B cell (primary cell): Measurements from ENCODE around the gene MUC4. TPM values are rescaled to one million over a fixed set of nuclear protein-coding genes. Genes with fewer than 3 reads are reported as not detected.
"Not testable (repeated sequence)": the region's sequence is repeated elsewhere in the genome, so short reads cannot be mapped to it uniquely, and the experiment has no call there.

Experiments
- ATAC-seq: fragments of 200-7000 bp; cut with Tn5 transposase; one replicate; pipeline ENCODE4 v1.10.0; 2021; ENCODE audit warnings: low read depth, mild to moderate bottlenecking, moderate number of reproducible peaks, moderate library complexity
- CTCF ChIA-PET: fragments of 350-600 bp; sonication (Branson Sonifier 250); formaldehyde crosslinking; loops from one replicate; lab custom pipeline; 2021; ENCODE audit warnings: antibody characterized with exemption, inconsistent platforms; lab: Charles Lee
- POLR2A ChIA-PET: fragments of 350-600 bp; sonication (Branson Sonifier 250); formaldehyde crosslinking; loops from one replicate; lab custom pipeline; 2021; ENCODE audit warnings: antibody characterized with exemption; lab: Charles Lee
- DNase-seq: peaks from one replicate; pipeline ENCODE4 v3.0.0; 2013
- H2AFZ ChIP-seq: 2 replicates; pipeline ENCODE4 v1.6.1; 2012; ENCODE audit warnings: mild to moderate bottlenecking, low read depth, low read length; ENCODE audit not compliant: insufficient read depth, poor library complexity, severe bottlenecking
- H3K27ac ChIP-seq, 2 donors: 1 replicate in 1 of 2; 2 replicates in 1 of 2; pipeline ENCODE4 v1.5.1; 2012 to 2013; ENCODE audit warnings: low read length in 2 of 2, mild to moderate bottlenecking in 2 of 2, moderate library complexity in 1 of 2
- H3K27me3 ChIP-seq, 4 experiments: fragments of 200-600 bp in 1 of 4; sonication (generic) in 1 of 4; replicated peaks in 1 of 4; 1 replicate in 2 of 4; 2 replicates in 2 of 4; pipeline versions ENCODE4 v1.6.1 to v1.7.0; 2013 to 2016; ENCODE audit warnings: low read length in 3 of 4, mild to moderate bottlenecking in 2 of 4, mixed read lengths in 1 of 4, moderate library complexity in 1 of 4; ENCODE audit not compliant: insufficient read depth in 4 of 4, control insufficient read depth in 3 of 4; ENCODE audit errors: control extremely low read depth in 1 of 4
- H3K36me3 ChIP-seq, 2 experiments: replicated peaks in 1 of 2; 1 replicate in 1 of 2; 2 replicates in 1 of 2; pipeline versions ENCODE4 v1.6.1 to v1.7.1; 2013; ENCODE audit warnings: low read length in 1 of 2; ENCODE audit not compliant: insufficient read depth in 2 of 2, control insufficient read depth in 1 of 2; ENCODE audit errors: control extremely low read depth in 1 of 2, extremely low read depth in 1 of 2
- H3K4me1 ChIP-seq, 2 donors: fragments of 200-600 bp in 1 of 2; sonication (generic) in 1 of 2; 1 replicate in 1 of 2; 2 replicates in 1 of 2; pipeline versions ENCODE4 v1.5.1 to v1.6.1; 2013 to 2017; ENCODE audit warnings: low read length in 2 of 2; ENCODE audit not compliant: control insufficient read depth in 2 of 2, insufficient read depth in 2 of 2
- H3K4me2 ChIP-seq: replicated peaks from 2 replicates; pipeline ENCODE3; 2012; ENCODE audit warnings: mild to moderate bottlenecking, low read depth, low read length; ENCODE audit not compliant: poor library complexity, severe bottlenecking
- H3K4me3 ChIP-seq, 5 experiments: fragments of 200-600 bp in 1 of 5; sonication (generic) in 1 of 5; 1 replicate in 3 of 5; 2 replicates in 2 of 5; pipeline versions ENCODE4 v1.5.1 to v1.7.0; 2011 to 2016; ENCODE audit warnings: low read length in 4 of 5, mild to moderate bottlenecking in 4 of 5, low read depth in 2 of 5, control low read depth in 1 of 5, moderate library complexity in 1 of 5; ENCODE audit not compliant: insufficient read depth in 1 of 5; ENCODE audit errors: control extremely low read depth in 1 of 5, extremely low read depth in 1 of 5
- H3K79me2 ChIP-seq: fragments of 200-600 bp; sonication (generic); one replicate; pipeline ENCODE4 v1.6.0; 2016; ENCODE audit warnings: low read length; ENCODE audit not compliant: control insufficient read depth, insufficient read depth
- H3K9ac ChIP-seq: fragments of 200-600 bp; sonication (generic); 2 replicates; pipeline ENCODE4 v1.6.1; 2017; ENCODE audit warnings: mild to moderate bottlenecking, low read length, moderate library complexity
- H3K9me3 ChIP-seq, 3 donors: one replicate each; pipeline versions ENCODE4 v1.6.1 to v1.7.1; 2013; ENCODE audit warnings: low read length in 2 of 3; ENCODE audit not compliant: control insufficient read depth in 2 of 3, insufficient read depth in 1 of 3; ENCODE audit errors: control extremely low read depth in 1 of 3
- H4K20me1 ChIP-seq: 2 replicates; pipeline ENCODE4 v1.6.0; 2012; ENCODE audit warnings: mild to moderate bottlenecking, low read length; ENCODE audit not compliant: insufficient read depth, control insufficient read depth, poor library complexity, severe bottlenecking
- H3K27ac Mint-ChIP-seq: one replicate; pipeline ENCODE4 v1.8.0; 2021; ENCODE audit warnings: mixed read lengths
- H3K27me3 Mint-ChIP-seq: one replicate; pipeline ENCODE4 v1.8.0; 2021; ENCODE audit warnings: mixed read lengths
- H3K4me1 Mint-ChIP-seq: one replicate; pipeline ENCODE4 v1.8.0; 2021; ENCODE audit warnings: mixed read lengths
- H3K4me3 Mint-ChIP-seq: one replicate; pipeline ENCODE4 v1.8.0; 2021; ENCODE audit warnings: mixed read lengths
- H3K9me3 Mint-ChIP-seq: one replicate; pipeline ENCODE4 v1.8.0; 2022; ENCODE audit warnings: mixed read lengths; ENCODE audit not compliant: insufficient read depth
- CTCF ChIP-seq: fragments of 200-600 bp; IDR thresholded peaks from one replicate; pipeline ENCODE4 v1.8.0; 2022; ENCODE audit warnings: antibody characterized with exemption, mild to moderate bottlenecking
- EZH2 ChIP-seq: IDR thresholded peaks from 2 replicates; pipeline ENCODE4 v1.6.1; 2012; ENCODE audit warnings: borderline replicate concordance, low read depth, mild to moderate bottlenecking, moderate library complexity, low read length; ENCODE audit not compliant: insufficient read depth, poor library complexity, severe bottlenecking
- WGBS: methylation state at CpG from one replicate; pipeline ENCODE4 v1.1.5; 2013; ENCODE audit warnings: missing lambda C conversion rate; ENCODE audit not compliant: insufficient coverage; 5-methylcytosine and 5-hydroxymethylcytosine counted together
- intact Hi-C: fragments of 100-400 bp; cut with micrococcal nuclease; formaldehyde crosslinking; loops from one replicate; pipeline ENCODE4 v1.10.0; 2022
- polyA plus RNA-seq: library from polyadenylated mRNA; depleted of rRNA; stranded (reverse); fragments of >200 nt; gene quantifications from 2 replicates; pipeline ENCODE4 v1.2.3, GENCODE V29; 2012
- total RNA-seq, 2 donors: library from RNA; stranded (reverse); fragments of 120-200 nt in 1 of 2; gene quantifications; 1 replicate in 1 of 2; 2 replicates in 1 of 2; pipeline versions ENCODE4 v1.2.3 to v1.2.4, GENCODE V29; 2013 to 2022

The MUC4 gene
- total and polyA plus RNA-seq, 2 donors (not counting 1 experiment from before 2014, with no cell fraction given) = 0.22 to 1.2 TPM

DNA sequence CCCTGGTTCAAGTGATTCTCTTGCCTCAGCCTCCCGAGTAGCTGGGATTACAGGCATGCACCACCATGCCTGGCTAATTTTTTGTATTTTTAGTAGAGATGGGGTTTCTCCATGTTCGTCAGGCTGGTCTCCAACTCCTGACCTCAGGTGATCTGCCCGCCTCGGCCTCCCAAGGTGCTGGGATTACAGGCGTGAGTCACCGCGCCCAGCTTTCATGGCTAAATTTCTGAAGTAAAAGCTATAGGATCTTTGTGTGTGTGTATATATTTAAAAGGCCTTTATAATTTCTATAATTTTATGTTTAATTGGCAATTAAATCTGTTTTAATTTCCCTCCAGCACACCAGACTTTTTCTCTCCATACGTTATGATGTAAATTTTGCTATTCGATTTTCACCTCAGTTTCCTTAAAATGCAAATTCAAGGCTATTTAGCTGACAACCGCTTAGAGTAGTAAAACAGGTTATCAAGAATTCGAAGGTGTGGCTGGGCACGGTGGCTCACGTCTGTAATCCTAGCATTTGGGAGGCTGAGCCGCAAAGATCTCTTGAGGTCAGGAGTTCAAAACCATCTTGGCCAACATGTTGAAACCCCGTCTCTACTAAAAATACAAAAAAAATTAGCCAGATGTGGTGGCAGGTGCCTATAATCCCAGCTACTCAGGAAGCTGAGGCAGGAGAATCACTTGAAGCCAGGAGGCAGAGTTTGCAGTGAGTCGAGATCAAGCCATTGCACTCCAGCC lies 92.0 kb downstream of the MUC4 start:
- H3K9ac ChIP-seq, H3K27me3 ChIP-seq, H3K4me2 ChIP-seq, H3K27me3 Mint-ChIP-seq, H3K4me1 ChIP-seq, H3K36me3 ChIP-seq, H3K4me1 Mint-ChIP-seq, H4K20me1 ChIP-seq, H3K4me3 ChIP-seq, H2AFZ ChIP-seq, H3K9me3 Mint-ChIP-seq, CTCF ChIA-PET, H3K27ac Mint-ChIP-seq, intact Hi-C loops, H3K4me3 Mint-ChIP-seq, DNase-seq, H3K27ac ChIP-seq, POLR2A ChIA-PET, H3K79me2 ChIP-seq, ATAC-seq: not testable (repeated sequence)
- WGBS = 90% methylated on average over 9 of the region's 16 CpGs
- peaks cover 0 to 10% (median 0%) of the 10 kb centered on the region in 3 donors for H3K9me3 ChIP-seq

DNA sequence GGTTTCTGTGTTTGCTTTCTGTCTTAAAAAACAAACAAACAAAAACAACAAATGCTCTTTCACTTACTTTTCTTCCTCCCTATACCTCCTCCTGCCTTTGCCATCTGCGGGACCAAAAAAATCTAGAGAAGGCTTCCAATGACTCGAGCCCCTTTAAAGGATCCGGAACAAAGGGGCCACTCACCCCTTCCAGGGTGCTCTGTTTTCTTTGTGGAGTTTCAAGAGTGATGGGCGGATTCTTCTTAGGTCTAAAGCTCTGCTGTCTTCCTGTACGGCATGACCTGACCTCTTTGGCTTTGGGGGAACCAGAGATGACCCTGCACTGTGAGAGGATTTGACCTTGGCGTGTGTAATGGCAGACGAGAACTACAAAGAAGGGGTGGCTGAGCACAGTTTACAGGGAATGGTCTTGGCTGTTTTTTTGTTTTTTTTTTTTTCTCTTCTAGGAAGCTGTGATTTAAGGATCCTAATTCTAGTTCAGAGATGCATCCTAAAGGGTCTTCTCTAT lies 93.2 kb downstream of the MUC4 start:
- intact Hi-C loops = no loop called here
- H3K27me3 Mint-ChIP-seq = peaks cover 10% of the 10 kb centered on the region
- Histone ChIP-seq H3K27ac (no peak overlapping the region), H3K4me1 (peaks cover 0 to 3% of the 10 kb centered on the region in 2 donors), H3K9me3 (peaks cover 0 to 10% (median 0%) of the 10 kb centered on the region in 3 donors), H2AFZ (no peak overlapping the region), H3K79me2 (no peaks in the 10 kb centered on the region), H4K20me1 (no peaks in the 10 kb centered on the region), H3K4me2 (no peak overlapping the region), H3K27me3 (no peaks in the 10 kb centered on the region), H3K36me3 (peaks cover 0 to 10% of the 10 kb centered on the region in 2 experiments), H3K9ac (no peak overlapping the region), H3K4me3 (no peak overlapping the region)
- POLR2A ChIA-PET = no interaction called here
- CTCF ChIA-PET = interaction anchor here (0.6 kb wide), 1 partner anchor 176 kb away, joined by 3 read pairs; no protein-coding TSS in a partner anchor
- 85% methylated on average over 7 of the region's 7 CpGs for WGBS
- H3K9me3 Mint-ChIP-seq = no peaks in the 10 kb centered on the region
- no peak overlapping the region for H3K27ac Mint-ChIP-seq
- peaks cover 6% of the 10 kb centered on the region for H3K4me1 Mint-ChIP-seq
- H3K4me3 Mint-ChIP-seq = no peak overlapping the region
- DNase-seq (no peak), ATAC-seq (no peak)
- TF ChIP-seq EZH2 (no peak), CTCF (no peak)
